ENCODE results near the gene DAZAP2.

GRCh38 chr12:51196547-51196946 lies 42.1 kb upstream of the DAZAP2 start:
- TF ChIP-seq CTCF (conservative IDR thresholded peaks at IDR 0.05; ENCODE audit: low read depth, low read length) (no peak), POLR2A (IDR thresholded peaks at IDR 0.05; ENCODE audit: low read depth, low read length) (no peak), ELK1 (IDR thresholded peaks at IDR 0.05; ENCODE audit: borderline replicate concordance, low read depth, low read length) (no peak), MAZ (IDR thresholded peaks at IDR 0.05; ENCODE audit: borderline replicate concordance, low read depth, low read length) (no peak), RCOR1 (IDR thresholded peaks at IDR 0.05; ENCODE audit: insufficient replicate concordance, low read length) (no peak)
